Neuronal stem cell (in vitro differentiated cells): ENCODE data around the gene PI4KA.
"Not testable (repeated sequence)": the region's sequence is repeated elsewhere in the genome, so short reads cannot be mapped to it uniquely, and the experiment has no call there.

Experiments used
- DNase-seq: peaks from one replicate; pipeline ENCODE4 v3.0.0-alpha.2; 2013; ENCODE audit warnings: low spot score
- H2AFZ ChIP-seq: one replicate; pipeline ENCODE4 v1.6.1; 2013; ENCODE audit warnings: mild to moderate bottlenecking, low read length, inconsistent platforms
- H2AK5ac ChIP-seq: 2 replicates; pipeline ENCODE4 v1.6.1; 2013; ENCODE audit warnings: low read depth, mild to moderate bottlenecking, inconsistent platforms, low read length, moderate library complexity, mixed read lengths
- H2BK120ac ChIP-seq: 2 replicates; pipeline ENCODE4 v1.6.1; 2013; ENCODE audit warnings: low read depth, mild to moderate bottlenecking, inconsistent platforms, low read length, moderate library complexity, mixed read lengths
- H2BK12ac ChIP-seq: one replicate; pipeline ENCODE4 v1.6.1; 2013; ENCODE audit warnings: low read length, inconsistent platforms
- H2BK15ac ChIP-seq: 2 replicates; pipeline ENCODE4 v1.6.1; 2013; ENCODE audit warnings: mild to moderate bottlenecking, low read length, inconsistent platforms, mixed read lengths
- H2BK5ac ChIP-seq: one replicate; pipeline ENCODE4 v1.6.1; 2013; ENCODE audit warnings: inconsistent platforms, mild to moderate bottlenecking, low read length, moderate library complexity
- H3K14ac ChIP-seq: one replicate; pipeline ENCODE4 v1.6.1; 2013; ENCODE audit warnings: low read length, inconsistent platforms
- H3K18ac ChIP-seq: 2 replicates; pipeline ENCODE4 v1.6.1; 2013; ENCODE audit warnings: low read length, inconsistent platforms
- H3K23ac ChIP-seq: 2 replicates; pipeline ENCODE4 v1.6.1; 2013; ENCODE audit warnings: low read depth, mild to moderate bottlenecking, mixed read lengths, low read length, inconsistent platforms; ENCODE audit not compliant: poor library complexity
- H3K27ac ChIP-seq: replicated peaks from 3 replicates; pipeline ENCODE4 v1.5.1; 2013; ENCODE audit warnings: low read length, inconsistent platforms
- H3K27me3 ChIP-seq, 3 experiments: 2 replicates each; pipeline ENCODE4 v1.6.1; 2013; ENCODE audit warnings: low read length in 3 of 3, mild to moderate bottlenecking in 2 of 3, inconsistent platforms in 1 of 3, low read depth in 1 of 3, mixed read lengths in 1 of 3, moderate library complexity in 1 of 3; ENCODE audit not compliant: control insufficient read depth in 3 of 3, insufficient read depth in 3 of 3
- H3K36me3 ChIP-seq, 2 donors: replicated peaks in 1 of 2; 2 replicates each; pipeline ENCODE4 v1.6.1; 2013; ENCODE audit warnings: low read length in 2 of 2; ENCODE audit not compliant: control insufficient read depth in 2 of 2, insufficient read depth in 2 of 2
- H3K4ac ChIP-seq: 2 replicates; pipeline ENCODE4 v1.6.1; 2013; ENCODE audit warnings: inconsistent platforms, mild to moderate bottlenecking, low read length, moderate library complexity
- H3K4me1 ChIP-seq, 2 donors: 1 replicate in 1 of 2; 2 replicates in 1 of 2; pipeline ENCODE4 v1.6.1; 2013; ENCODE audit warnings: low read length in 2 of 2, low read depth in 1 of 2; ENCODE audit not compliant: control insufficient read depth in 2 of 2, insufficient read depth in 1 of 2
- H3K4me2 ChIP-seq: one replicate; pipeline ENCODE4 v1.6.1; 2013; ENCODE audit warnings: mild to moderate bottlenecking, low read length, inconsistent platforms; ENCODE audit not compliant: insufficient read depth, poor library complexity, severe bottlenecking
- H3K4me3 ChIP-seq, 2 donors: 2 replicates each; pipeline ENCODE4 v1.5.1; 2013; ENCODE audit warnings: low read length in 2 of 2, mild to moderate bottlenecking in 2 of 2, inconsistent platforms in 1 of 2, moderate library complexity in 1 of 2
- H3K79me1 ChIP-seq: one replicate; pipeline ENCODE4 v1.6.1; 2013; ENCODE audit warnings: low read depth, mild to moderate bottlenecking, inconsistent platforms, low read length, moderate library complexity
- H3K9ac ChIP-seq: one replicate; pipeline ENCODE4 v1.6.1; 2013; ENCODE audit warnings: mild to moderate bottlenecking, low read depth, low read length, inconsistent platforms; ENCODE audit not compliant: poor library complexity
- H3K9me3 ChIP-seq, 2 donors: replicated peaks in 1 of 2; 2 replicates each; pipeline versions ENCODE3 to v1.6.1; 2013; ENCODE audit warnings: low read length in 2 of 2, mild to moderate bottlenecking in 2 of 2, inconsistent platforms in 1 of 2, low read depth in 1 of 2, mixed read lengths in 1 of 2, moderate library complexity in 1 of 2; ENCODE audit not compliant: control insufficient read depth in 2 of 2, insufficient read depth in 1 of 2
- H4K8ac ChIP-seq: one replicate; pipeline ENCODE4 v1.6.1; 2013; ENCODE audit warnings: low read depth, mild to moderate bottlenecking, inconsistent platforms, low read length, moderate library complexity
- H4K91ac ChIP-seq: one replicate; pipeline ENCODE4 v1.6.1; 2013; ENCODE audit warnings: low read length, low read depth, mild to moderate bottlenecking, inconsistent platforms; ENCODE audit not compliant: poor library complexity
- WGBS, 2 donors: extraction: QIAGEN DNeasy Blood & Tissue Kit; methylation state at CpG; one replicate each; pipeline ENCODE4 v1.1.7; 2013; ENCODE audit warnings: missing lambda C conversion rate in 2 of 2, mixed read lengths in 1 of 2; ENCODE audit not compliant: insufficient read length in 2 of 2, insufficient replicate concordance in 1 of 2; ENCODE audit errors: extremely low coverage in 2 of 2; 5-methylcytosine and 5-hydroxymethylcytosine counted together

Gene PI4KA

DNA sequence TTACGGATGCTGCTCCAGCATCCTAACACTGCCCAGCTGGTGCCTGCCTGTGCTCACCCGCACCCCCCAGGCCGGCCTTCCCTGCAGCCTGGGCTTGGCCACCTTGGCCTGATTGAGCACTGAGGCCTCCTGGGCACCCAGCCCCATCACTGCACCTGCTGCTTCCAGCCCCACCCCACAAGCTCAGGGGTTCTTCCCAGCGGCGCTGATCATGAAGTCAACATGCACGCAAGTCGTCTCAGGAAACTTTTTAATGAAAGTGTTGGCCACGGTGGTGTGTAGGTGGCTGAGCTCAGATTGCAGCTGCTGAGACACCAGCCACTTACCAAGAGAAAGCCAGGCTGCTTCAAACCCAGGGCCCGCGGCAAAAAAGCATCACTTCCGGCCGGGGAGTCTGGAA is 163.4 kb downstream of the PI4KA start:
- H4K8ac ChIP-seq, H3K18ac ChIP-seq, H3K9ac ChIP-seq, H3K4ac ChIP-seq, H3K4me2 ChIP-seq, H2BK5ac ChIP-seq, H2AFZ ChIP-seq, H3K27ac ChIP-seq, H3K14ac ChIP-seq, H2AK5ac ChIP-seq, H3K79me1 ChIP-seq, H4K91ac ChIP-seq, H2BK12ac ChIP-seq, DNase-seq, H3K23ac ChIP-seq, H3K4me3 ChIP-seq, H3K27me3 ChIP-seq, H2BK15ac ChIP-seq, H3K36me3 ChIP-seq, H2BK120ac ChIP-seq, H3K4me1 ChIP-seq, H3K9me3 ChIP-seq: not testable (repeated sequence)
- no CpG with 5 or more reads among the region's 12 CpGs for WGBS, 2 donors

DNA sequence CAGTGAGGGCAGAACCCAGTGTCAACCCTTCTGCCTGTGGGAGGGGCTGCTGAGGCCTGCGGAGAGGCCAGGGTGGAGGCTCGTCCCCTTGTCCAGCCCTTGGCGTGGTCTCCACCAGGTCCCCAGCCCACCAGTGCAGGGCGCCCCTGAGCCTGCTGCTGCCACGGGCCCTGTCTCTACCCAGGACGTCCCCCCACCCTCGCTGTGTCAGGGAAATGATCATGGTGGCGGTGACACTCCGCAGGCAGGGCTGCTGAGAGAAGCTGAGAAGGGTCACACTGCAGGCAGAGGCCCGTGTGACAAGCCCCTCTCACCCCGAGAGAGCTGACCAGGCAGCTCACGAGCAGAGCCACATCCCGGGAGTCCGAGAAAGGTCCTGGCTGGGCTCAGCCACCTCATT is 164.4 kb downstream of the PI4KA start:
- not testable (repeated sequence) for H3K4me3 ChIP-seq, H3K9ac ChIP-seq
- WGBS, 2 donors = no CpG with 5 or more reads among the region's 14 CpGs

DNA sequence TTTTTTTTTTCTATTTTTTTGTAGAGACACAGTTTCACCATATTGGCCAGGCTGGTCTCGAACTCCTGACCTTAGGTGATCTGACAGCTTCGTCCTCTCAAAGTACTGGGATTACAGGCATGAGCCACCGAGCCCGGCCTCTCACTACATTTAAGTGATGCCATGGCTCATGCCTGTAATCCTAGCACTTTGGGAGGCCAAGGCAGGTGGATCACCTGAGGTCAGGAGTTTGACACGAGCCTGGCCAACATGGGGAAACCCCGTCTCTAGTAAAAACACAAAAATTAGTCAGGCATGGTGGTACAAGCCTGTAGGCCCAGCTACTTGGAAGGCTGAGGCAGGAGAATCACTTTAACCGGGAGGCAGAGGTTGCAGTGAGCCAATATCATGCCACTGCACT is 165.7 kb downstream of the PI4KA start:
- DNase-seq, H2BK5ac ChIP-seq, H3K36me3 ChIP-seq, H2AFZ ChIP-seq, H3K4me3 ChIP-seq, H3K9me3 ChIP-seq, H3K27ac ChIP-seq, H2BK120ac ChIP-seq, H4K8ac ChIP-seq, H2AK5ac ChIP-seq, H3K9ac ChIP-seq, H3K27me3 ChIP-seq, H3K79me1 ChIP-seq, H4K91ac ChIP-seq, H3K14ac ChIP-seq, H3K23ac ChIP-seq, H3K4me1 ChIP-seq, H3K18ac ChIP-seq, H3K4me2 ChIP-seq, H2BK12ac ChIP-seq, H2BK15ac ChIP-seq, H3K4ac ChIP-seq: not testable (repeated sequence)
- no CpG with 5 or more reads among the region's 7 CpGs for WGBS, 2 donors

More for the DNA sequence above, 164.4 kb downstream of the PI4KA start:
- H3K79me1 ChIP-seq, H3K4me2 ChIP-seq, H2AFZ ChIP-seq, H3K27me3 ChIP-seq, H3K9me3 ChIP-seq, H2BK15ac ChIP-seq, H3K27ac ChIP-seq, H3K4ac ChIP-seq, DNase-seq, H4K91ac ChIP-seq, H4K8ac ChIP-seq, H2AK5ac ChIP-seq, H3K36me3 ChIP-seq, H2BK5ac ChIP-seq, H3K4me1 ChIP-seq, H3K18ac ChIP-seq, H2BK120ac ChIP-seq, H3K23ac ChIP-seq, H2BK12ac ChIP-seq, H3K14ac ChIP-seq: not testable (repeated sequence)

DNA sequence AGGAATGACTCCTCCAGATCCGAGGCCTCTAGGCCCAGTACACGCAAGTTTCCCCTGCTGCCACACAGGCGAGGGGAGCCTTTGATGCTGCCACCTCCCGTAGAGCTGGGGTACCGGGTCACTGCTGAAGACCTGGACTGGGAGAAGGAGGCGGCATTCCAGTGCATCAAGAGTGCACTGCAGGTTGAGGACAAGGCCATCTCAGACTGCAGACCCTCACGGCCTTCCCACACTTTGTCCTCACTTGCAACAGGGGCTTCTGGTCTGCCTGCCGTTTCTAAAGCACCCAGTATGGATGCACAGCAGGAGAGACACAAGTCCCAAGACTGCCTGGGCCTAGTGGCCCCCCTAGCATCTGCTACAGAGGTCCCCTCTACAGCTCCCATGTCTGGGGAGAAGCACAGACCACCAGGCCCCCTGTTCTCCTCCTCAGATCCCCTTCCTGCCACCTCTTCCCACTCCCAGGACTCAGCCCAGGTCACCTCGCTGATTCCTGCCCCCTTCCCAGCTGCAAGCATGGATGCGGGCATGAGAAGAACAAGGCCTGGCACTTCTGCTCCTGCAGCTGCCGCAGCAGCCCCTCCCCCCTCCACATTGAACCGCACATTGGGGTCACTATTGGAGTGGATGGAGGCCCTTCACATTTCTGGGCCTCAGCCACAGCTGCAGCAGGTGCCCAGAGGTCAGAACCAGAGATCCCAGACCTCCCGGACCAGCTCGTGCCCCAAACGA is 167.9 kb downstream of the PI4KA start:
- H3K36me3 ChIP-seq, H3K27me3 ChIP-seq, H2AK5ac ChIP-seq, H4K91ac ChIP-seq, H2BK5ac ChIP-seq, H3K18ac ChIP-seq, H3K9me3 ChIP-seq, H2BK15ac ChIP-seq, H3K79me1 ChIP-seq, H3K4ac ChIP-seq, H2BK120ac ChIP-seq, H2BK12ac ChIP-seq, H3K4me1 ChIP-seq, H3K4me2 ChIP-seq, H3K23ac ChIP-seq, H3K14ac ChIP-seq, H3K9ac ChIP-seq, H2AFZ ChIP-seq, H4K8ac ChIP-seq, H3K4me3 ChIP-seq, DNase-seq, H3K27ac ChIP-seq: not testable (repeated sequence)
- WGBS, 2 donors = no CpG with 5 or more reads among the region's 15 CpGs
